ENCODE measurements around the gene FBXL17. TPM values are rescaled to one million over a fixed set of nuclear protein-coding genes. Genes with fewer than 3 reads are reported as not detected.

Gene FBXL17
- total RNA-seq, 1 experiment from 2014 or later = 3.5 TPM

DNA sequence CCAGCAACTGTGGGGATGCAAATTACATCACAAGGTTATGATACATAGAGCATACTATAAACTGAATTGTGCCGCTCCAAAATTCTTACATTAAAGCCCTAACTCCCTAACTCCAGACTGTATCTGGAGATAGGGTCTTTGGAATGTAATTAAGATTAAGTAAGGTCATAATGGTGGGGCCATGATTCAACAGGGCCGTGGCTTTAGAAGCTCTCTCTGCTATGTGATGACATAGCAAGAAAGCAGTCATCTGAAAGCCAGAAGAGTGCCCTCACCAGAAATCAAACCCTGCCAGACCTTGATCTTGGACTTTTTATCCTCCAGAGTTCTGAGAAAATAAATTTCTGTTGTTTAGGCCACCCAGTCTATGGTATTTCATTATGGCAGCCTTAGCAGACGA lies 123.9 kb downstream of the FBXL17 start:
- no peaks in the 10 kb centered on the region for H3K9me3 Mint-ChIP-seq
- no peaks in the 10 kb centered on the region for H3K27me3 Mint-ChIP-seq (ENCODE audit: low read depth)
- TF ChIP-seq KAT7 (CRISPR knock-in tag; IDR thresholded peaks at IDR 0.05; ENCODE audit: borderline replicate concordance) = no peak
- TF ChIP-seq ZNF138 (CRISPR knock-in tag; conservative IDR thresholded peaks at IDR 0.05) = no peak
- TF ChIP-seq GTF2I (CRISPR knock-in tag; conservative IDR thresholded peaks at IDR 0.05) = no peak
- TF ChIP-seq, protein P1, sequence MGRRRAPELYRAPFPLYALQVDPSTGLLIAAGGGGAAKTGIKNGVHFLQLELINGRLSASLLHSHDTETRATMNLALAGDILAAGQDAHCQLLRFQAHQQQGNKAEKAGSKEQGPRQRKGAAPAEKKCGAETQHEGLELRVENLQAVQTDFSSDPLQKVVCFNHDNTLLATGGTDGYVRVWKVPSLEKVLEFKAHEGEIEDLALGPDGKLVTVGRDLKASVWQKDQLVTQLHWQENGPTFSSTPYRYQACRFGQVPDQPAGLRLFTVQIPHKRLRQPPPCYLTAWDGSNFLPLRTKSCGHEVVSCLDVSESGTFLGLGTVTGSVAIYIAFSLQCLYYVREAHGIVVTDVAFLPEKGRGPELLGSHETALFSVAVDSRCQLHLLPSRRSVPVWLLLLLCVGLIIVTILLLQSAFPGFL (CRISPR knock-in tag; IDR thresholded peaks at IDR 0.05; ENCODE audit: borderline replicate concordance) = no peak
- TF ChIP-seq ATF1 (CRISPR knock-in tag; IDR thresholded peaks at IDR 0.05) = no peak
- no peak for TF ChIP-seq ZBTB21 (CRISPR knock-in tag; IDR thresholded peaks at IDR 0.05; ENCODE audit: borderline replicate concordance)
- no peak for TF ChIP-seq NFYB (CRISPR knock-in tag; conservative IDR thresholded peaks at IDR 0.05; ENCODE audit: low read depth)
- TF ChIP-seq, protein P2, sequence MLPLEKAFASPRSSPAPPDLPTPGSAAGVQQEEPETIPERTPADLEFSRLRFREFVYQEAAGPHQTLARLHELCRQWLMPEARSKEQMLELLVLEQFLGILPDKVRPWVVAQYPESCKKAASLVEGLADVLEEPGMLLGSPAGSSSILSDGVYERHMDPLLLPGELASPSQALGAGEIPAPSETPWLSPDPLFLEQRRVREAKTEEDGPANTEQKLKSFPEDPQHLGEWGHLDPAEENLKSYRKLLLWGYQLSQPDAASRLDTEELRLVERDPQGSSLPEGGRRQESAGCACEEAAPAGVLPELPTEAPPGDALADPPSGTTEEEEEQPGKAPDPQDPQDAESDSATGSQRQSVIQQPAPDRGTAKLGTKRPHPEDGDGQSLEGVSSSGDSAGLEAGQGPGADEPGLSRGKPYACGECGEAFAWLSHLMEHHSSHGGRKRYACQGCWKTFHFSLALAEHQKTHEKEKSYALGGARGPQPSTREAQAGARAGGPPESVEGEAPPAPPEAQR (CRISPR knock-in tag; IDR thresholded peaks at IDR 0.05) = no peak
- TF ChIP-seq, protein P3, sequence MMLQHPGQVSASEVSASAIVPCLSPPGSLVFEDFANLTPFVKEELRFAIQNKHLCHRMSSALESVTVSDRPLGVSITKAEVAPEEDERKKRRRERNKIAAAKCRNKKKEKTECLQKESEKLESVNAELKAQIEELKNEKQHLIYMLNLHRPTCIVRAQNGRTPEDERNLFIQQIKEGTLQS (CRISPR knock-in tag; conservative IDR thresholded peaks at IDR 0.05) = no peak
- TF ChIP-seq, protein P4, sequence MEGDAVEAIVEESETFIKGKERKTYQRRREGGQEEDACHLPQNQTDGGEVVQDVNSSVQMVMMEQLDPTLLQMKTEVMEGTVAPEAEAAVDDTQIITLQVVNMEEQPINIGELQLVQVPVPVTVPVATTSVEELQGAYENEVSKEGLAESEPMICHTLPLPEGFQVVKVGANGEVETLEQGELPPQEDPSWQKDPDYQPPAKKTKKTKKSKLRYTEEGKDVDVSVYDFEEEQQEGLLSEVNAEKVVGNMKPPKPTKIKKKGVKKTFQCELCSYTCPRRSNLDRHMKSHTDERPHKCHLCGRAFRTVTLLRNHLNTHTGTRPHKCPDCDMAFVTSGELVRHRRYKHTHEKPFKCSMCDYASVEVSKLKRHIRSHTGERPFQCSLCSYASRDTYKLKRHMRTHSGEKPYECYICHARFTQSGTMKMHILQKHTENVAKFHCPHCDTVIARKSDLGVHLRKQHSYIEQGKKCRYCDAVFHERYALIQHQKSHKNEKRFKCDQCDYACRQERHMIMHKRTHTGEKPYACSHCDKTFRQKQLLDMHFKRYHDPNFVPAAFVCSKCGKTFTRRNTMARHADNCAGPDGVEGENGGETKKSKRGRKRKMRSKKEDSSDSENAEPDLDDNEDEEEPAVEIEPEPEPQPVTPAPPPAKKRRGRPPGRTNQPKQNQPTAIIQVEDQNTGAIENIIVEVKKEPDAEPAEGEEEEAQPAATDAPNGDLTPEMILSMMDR (IDR thresholded peaks at IDR 0.05) = no peak
- TF ChIP-seq RORB (CRISPR knock-in tag; IDR thresholded peaks at IDR 0.05) = no peak
- TF ChIP-seq ZNF219 (CRISPR knock-in tag; IDR thresholded peaks at IDR 0.05; ENCODE audit: borderline replicate concordance) = no peak
- no peak for TF ChIP-seq JAZF1 (CRISPR knock-in tag; IDR thresholded peaks at IDR 0.05)
- ChIA-PET POLR2A (no interaction called here), CTCF (no interaction called here)
- H3K27ac Mint-ChIP-seq = no peak overlapping the region
- ATAC-seq (no peak), DNase-seq (ENCODE audit: low spot score) (no peak)
- no peak overlapping the region for H3K4me3 Mint-ChIP-seq
- no peaks in the 10 kb centered on the region for H3K36me3 Mint-ChIP-seq
- peaks cover 25% of the 10 kb centered on the region for H3K4me1 Mint-ChIP-seq

DNA sequence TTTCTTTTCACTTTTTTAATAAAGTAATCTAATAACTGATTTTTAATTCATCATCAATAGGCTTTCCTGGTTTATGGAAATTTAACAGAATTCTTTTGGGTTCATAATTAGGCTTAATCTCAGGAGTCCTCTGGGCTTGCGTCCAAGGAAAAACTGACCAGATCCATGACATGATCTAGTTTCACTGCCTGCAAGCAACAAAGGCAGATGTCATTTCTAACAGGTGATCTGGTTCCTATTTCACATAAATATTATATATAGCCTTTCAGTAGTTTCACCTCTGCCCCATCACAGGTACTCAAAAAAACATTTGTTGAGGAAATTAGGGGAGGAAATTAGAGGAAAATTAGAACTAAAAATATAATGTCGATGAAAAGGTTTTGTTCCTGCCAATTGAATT lies 126.4 kb downstream of the FBXL17 start:
- ATAC-seq = no peak
- no peaks in the 10 kb centered on the region for H3K9me3 Mint-ChIP-seq
- DNase-seq (ENCODE audit: low spot score) = no peak
- H3K36me3 Mint-ChIP-seq = no peaks in the 10 kb centered on the region
- H3K4me1 Mint-ChIP-seq = peaks cover 29% of the 10 kb centered on the region
- ChIA-PET POLR2A (no interaction called here), CTCF (no interaction called here)
- no peak overlapping the region for H3K4me3 Mint-ChIP-seq
- H3K27ac Mint-ChIP-seq = no peak overlapping the region
- H3K27me3 Mint-ChIP-seq (ENCODE audit: low read depth) = no peaks in the 10 kb centered on the region
- TF ChIP-seq, protein P5, sequence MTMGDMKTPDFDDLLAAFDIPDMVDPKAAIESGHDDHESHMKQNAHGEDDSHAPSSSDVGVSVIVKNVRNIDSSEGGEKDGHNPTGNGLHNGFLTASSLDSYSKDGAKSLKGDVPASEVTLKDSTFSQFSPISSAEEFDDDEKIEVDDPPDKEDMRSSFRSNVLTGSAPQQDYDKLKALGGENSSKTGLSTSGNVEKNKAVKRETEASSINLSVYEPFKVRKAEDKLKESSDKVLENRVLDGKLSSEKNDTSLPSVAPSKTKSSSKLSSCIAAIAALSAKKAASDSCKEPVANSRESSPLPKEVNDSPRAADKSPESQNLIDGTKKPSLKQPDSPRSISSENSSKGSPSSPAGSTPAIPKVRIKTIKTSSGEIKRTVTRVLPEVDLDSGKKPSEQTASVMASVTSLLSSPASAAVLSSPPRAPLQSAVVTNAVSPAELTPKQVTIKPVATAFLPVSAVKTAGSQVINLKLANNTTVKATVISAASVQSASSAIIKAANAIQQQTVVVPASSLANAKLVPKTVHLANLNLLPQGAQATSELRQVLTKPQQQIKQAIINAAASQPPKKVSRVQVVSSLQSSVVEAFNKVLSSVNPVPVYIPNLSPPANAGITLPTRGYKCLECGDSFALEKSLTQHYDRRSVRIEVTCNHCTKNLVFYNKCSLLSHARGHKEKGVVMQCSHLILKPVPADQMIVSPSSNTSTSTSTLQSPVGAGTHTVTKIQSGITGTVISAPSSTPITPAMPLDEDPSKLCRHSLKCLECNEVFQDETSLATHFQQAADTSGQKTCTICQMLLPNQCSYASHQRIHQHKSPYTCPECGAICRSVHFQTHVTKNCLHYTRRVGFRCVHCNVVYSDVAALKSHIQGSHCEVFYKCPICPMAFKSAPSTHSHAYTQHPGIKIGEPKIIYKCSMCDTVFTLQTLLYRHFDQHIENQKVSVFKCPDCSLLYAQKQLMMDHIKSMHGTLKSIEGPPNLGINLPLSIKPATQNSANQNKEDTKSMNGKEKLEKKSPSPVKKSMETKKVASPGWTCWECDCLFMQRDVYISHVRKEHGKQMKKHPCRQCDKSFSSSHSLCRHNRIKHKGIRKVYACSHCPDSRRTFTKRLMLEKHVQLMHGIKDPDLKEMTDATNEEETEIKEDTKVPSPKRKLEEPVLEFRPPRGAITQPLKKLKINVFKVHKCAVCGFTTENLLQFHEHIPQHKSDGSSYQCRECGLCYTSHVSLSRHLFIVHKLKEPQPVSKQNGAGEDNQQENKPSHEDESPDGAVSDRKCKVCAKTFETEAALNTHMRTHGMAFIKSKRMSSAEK (CRISPR knock-in tag; IDR thresholded peaks at IDR 0.05; ENCODE audit: borderline replicate concordance) = no peak
- TF ChIP-seq ZNF121 (CRISPR knock-in tag; IDR thresholded peaks at IDR 0.05) = no peak
- TF ChIP-seq, protein P6, sequence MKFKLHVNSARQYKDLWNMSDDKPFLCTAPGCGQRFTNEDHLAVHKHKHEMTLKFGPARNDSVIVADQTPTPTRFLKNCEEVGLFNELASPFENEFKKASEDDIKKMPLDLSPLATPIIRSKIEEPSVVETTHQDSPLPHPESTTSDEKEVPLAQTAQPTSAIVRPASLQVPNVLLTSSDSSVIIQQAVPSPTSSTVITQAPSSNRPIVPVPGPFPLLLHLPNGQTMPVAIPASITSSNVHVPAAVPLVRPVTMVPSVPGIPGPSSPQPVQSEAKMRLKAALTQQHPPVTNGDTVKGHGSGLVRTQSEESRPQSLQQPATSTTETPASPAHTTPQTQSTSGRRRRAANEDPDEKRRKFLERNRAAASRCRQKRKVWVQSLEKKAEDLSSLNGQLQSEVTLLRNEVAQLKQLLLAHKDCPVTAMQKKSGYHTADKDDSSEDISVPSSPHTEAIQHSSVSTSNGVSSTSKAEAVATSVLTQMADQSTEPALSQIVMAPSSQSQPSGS (CRISPR knock-in tag; IDR thresholded peaks at IDR 0.05; ENCODE audit: borderline replicate concordance, low read depth) = no peak
- no peak for TF ChIP-seq ZNF396 (CRISPR knock-in tag; IDR thresholded peaks at IDR 0.05; ENCODE audit: borderline replicate concordance)
- TF ChIP-seq, protein P7, sequence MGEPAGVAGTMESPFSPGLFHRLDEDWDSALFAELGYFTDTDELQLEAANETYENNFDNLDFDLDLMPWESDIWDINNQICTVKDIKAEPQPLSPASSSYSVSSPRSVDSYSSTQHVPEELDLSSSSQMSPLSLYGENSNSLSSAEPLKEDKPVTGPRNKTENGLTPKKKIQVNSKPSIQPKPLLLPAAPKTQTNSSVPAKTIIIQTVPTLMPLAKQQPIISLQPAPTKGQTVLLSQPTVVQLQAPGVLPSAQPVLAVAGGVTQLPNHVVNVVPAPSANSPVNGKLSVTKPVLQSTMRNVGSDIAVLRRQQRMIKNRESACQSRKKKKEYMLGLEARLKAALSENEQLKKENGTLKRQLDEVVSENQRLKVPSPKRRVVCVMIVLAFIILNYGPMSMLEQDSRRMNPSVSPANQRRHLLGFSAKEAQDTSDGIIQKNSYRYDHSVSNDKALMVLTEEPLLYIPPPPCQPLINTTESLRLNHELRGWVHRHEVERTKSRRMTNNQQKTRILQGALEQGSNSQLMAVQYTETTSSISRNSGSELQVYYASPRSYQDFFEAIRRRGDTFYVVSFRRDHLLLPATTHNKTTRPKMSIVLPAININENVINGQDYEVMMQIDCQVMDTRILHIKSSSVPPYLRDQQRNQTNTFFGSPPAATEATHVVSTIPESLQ (CRISPR knock-in tag; IDR thresholded peaks at IDR 0.05) = no peak
- TF ChIP-seq, protein P8, sequence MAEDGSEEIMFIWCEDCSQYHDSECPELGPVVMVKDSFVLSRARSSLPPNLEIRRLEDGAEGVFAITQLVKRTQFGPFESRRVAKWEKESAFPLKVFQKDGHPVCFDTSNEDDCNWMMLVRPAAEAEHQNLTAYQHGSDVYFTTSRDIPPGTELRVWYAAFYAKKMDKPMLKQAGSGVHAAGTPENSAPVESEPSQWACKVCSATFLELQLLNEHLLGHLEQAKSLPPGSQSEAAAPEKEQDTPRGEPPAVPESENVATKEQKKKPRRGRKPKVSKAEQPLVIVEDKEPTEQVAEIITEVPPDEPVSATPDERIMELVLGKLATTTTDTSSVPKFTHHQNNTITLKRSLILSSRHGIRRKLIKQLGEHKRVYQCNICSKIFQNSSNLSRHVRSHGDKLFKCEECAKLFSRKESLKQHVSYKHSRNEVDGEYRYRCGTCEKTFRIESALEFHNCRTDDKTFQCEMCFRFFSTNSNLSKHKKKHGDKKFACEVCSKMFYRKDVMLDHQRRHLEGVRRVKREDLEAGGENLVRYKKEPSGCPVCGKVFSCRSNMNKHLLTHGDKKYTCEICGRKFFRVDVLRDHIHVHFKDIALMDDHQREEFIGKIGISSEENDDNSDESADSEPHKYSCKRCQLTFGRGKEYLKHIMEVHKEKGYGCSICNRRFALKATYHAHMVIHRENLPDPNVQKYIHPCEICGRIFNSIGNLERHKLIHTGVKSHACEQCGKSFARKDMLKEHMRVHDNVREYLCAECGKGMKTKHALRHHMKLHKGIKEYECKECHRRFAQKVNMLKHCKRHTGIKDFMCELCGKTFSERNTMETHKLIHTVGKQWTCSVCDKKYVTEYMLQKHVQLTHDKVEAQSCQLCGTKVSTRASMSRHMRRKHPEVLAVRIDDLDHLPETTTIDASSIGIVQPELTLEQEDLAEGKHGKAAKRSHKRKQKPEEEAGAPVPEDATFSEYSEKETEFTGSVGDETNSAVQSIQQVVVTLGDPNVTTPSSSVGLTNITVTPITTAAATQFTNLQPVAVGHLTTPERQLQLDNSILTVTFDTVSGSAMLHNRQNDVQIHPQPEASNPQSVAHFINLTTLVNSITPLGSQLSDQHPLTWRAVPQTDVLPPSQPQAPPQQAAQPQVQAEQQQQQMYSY (CRISPR knock-in tag; IDR thresholded peaks at IDR 0.05) = no peak

Data from WTC11 (cell line).